GM19324 (cell line): ENCODE measurements around the gene MRPS6.

ENCODE experiments used
- ATAC-seq: cut with Tn5 transposase; IDR thresholded peaks from one replicate; pipeline ENCODE4 v1.9.1; 2021; ENCODE audit warnings: mild to moderate bottlenecking, moderate library complexity; ENCODE audit not compliant: unreplicated experiment, low FRiP score

Gene MRPS6

GRCh38 chr21:34129901-34130715, 56.7 kb downstream of the MRPS6 start:
- no peak for ATAC-seq

GRCh38 chr21:34130716-34130985, 57.3 kb downstream of the MRPS6 start:
- ATAC-seq, result no peak

- no peak for ATAC-seq
Observed at GRCh38 chr21:34131586-34131985, 58.2 kb downstream of the MRPS6 start.

- ATAC-seq, result no peak
Observed at GRCh38 chr21:34132202-34132601, 58.8 kb downstream of the MRPS6 start.

- no peak for ATAC-seq
Observed at GRCh38 chr21:34132926-34133325, 59.5 kb downstream of the MRPS6 start.

- ATAC-seq, result no peak
Observed at GRCh38 chr21:34133392-34133791, 60.0 kb downstream of the MRPS6 start.

- ATAC-seq, result no peak
Observed at GRCh38 chr21:34133802-34134201, 60.4 kb downstream of the MRPS6 start.

GRCh38 chr21:34135330-34135729, 62.0 kb downstream of the MRPS6 start:
- ATAC-seq, result no peak

GRCh38 chr21:34141373-34141772, 68.0 kb downstream of the MRPS6 start:
- ATAC-seq, result no peak

GRCh38 chr21:34143685-34144182, 70.4 kb downstream of the MRPS6 start:
- no peak for ATAC-seq

GRCh38 chr21:34144224-34144623, 70.8 kb downstream of the MRPS6 start:
- no peak for ATAC-seq

GRCh38 chr21:34147792-34148418, 74.5 kb downstream of the MRPS6 start:
- no peak for ATAC-seq

GRCh38 chr21:34148419-34148804, 75.0 kb downstream of the MRPS6 start:
- no peak for ATAC-seq

GRCh38 chr21:34148826-34149558, 75.6 kb downstream of the MRPS6 start:
- no peak for ATAC-seq

- ATAC-seq, result no peak
Observed at GRCh38 chr21:34152500-34152899, 79.1 kb downstream of the MRPS6 start.

GRCh38 chr21:34154878-34155277, 81.5 kb downstream of the MRPS6 start:
- ATAC-seq, result no peak

- ATAC-seq, result no peak
Observed at GRCh38 chr21:34156957-34157356, 83.6 kb downstream of the MRPS6 start.

GRCh38 chr21:34157521-34157920, 84.1 kb downstream of the MRPS6 start:
- no peak for ATAC-seq

- no peak for ATAC-seq
Observed at GRCh38 chr21:34158866-34159835, 85.8 kb downstream of the MRPS6 start.

- no peak for ATAC-seq
Observed at GRCh38 chr21:34166468-34166867, 93.1 kb downstream of the MRPS6 start.
